Astrocyte (in vitro differentiated cells and primary cell): ENCODE data around the gene CSRNP2. TPM values are rescaled to one million over a fixed set of nuclear protein-coding genes. Genes with fewer than 3 reads are reported as not detected.

Source experiments
- DNase-seq: peaks from one replicate; pipeline ENCODE4 v3.0.0-alpha.2; 2010; ENCODE audit warnings: low read depth
- FAIRE-seq: peaks from 2 replicates; lab custom pipeline; 2011; peaks lifted over from hg19 to GRCh38; lab: Jason Lieb, UNC
- H2AFZ ChIP-seq: 2 replicates; pipeline ENCODE4 v1.6.0; 2012; ENCODE audit warnings: low read depth, low read length, inconsistent platforms
- H3K27ac ChIP-seq: 2 replicates; pipeline ENCODE4 v1.5.1; 2011; ENCODE audit warnings: low read depth, low read length, inconsistent platforms
- H3K27me3 ChIP-seq: 2 replicates; pipeline ENCODE4 v1.6.0; 2011; ENCODE audit warnings: low read length, inconsistent platforms; ENCODE audit not compliant: insufficient read depth
- H3K36me3 ChIP-seq: 2 replicates; pipeline ENCODE4 v1.5.1; 2011; ENCODE audit warnings: low read length, inconsistent platforms; ENCODE audit not compliant: insufficient read depth
- H3K4me1 ChIP-seq: 2 replicates; pipeline ENCODE4 v1.5.1; 2011; ENCODE audit warnings: low read length, inconsistent platforms; ENCODE audit not compliant: insufficient read depth
- H3K4me2 ChIP-seq: 2 replicates; pipeline ENCODE4 v1.6.0; 2012; ENCODE audit warnings: low read length, inconsistent platforms
- H3K4me3 ChIP-seq: 2 replicates; pipeline ENCODE4 v1.5.1; 2011; ENCODE audit warnings: low read depth, mild to moderate bottlenecking, low read length, inconsistent platforms; ENCODE audit not compliant: insufficient read depth
- H3K79me2 ChIP-seq: 2 replicates; pipeline ENCODE4 v1.6.0; 2012; ENCODE audit warnings: mild to moderate bottlenecking, low read length, inconsistent platforms; ENCODE audit not compliant: insufficient read depth
- H3K9ac ChIP-seq: 2 replicates; pipeline ENCODE4 v1.6.0; 2012; ENCODE audit warnings: mild to moderate bottlenecking, low read length, inconsistent platforms
- H3K9me3 ChIP-seq: 2 replicates; pipeline ENCODE4 v1.5.1; 2012; ENCODE audit warnings: low read depth, mild to moderate bottlenecking, low read length, inconsistent platforms; ENCODE audit not compliant: insufficient read depth
- H4K20me1 ChIP-seq: 2 replicates; pipeline ENCODE4 v1.6.0; 2012; ENCODE audit warnings: low read length, inconsistent platforms; ENCODE audit not compliant: insufficient read depth
- H3K27ac Mint-ChIP-seq: one replicate; pipeline ENCODE4 v1.8.0; 2021; ENCODE audit warnings: mild to moderate bottlenecking, mixed read lengths; ENCODE audit not compliant: unreplicated experiment
- H3K27me3 Mint-ChIP-seq: one replicate; pipeline ENCODE4 v1.8.0; 2021; ENCODE audit warnings: low read depth, mixed read lengths; ENCODE audit not compliant: unreplicated experiment
- H3K36me3 Mint-ChIP-seq: one replicate; pipeline ENCODE4 v1.8.0; 2021; ENCODE audit warnings: low read depth, mixed read lengths; ENCODE audit not compliant: unreplicated experiment
- H3K4me1 Mint-ChIP-seq: one replicate; pipeline ENCODE4 v1.8.0; 2021; ENCODE audit warnings: low read depth, mixed read lengths; ENCODE audit not compliant: unreplicated experiment
- H3K4me3 Mint-ChIP-seq: one replicate; pipeline ENCODE4 v1.8.0; 2021; ENCODE audit warnings: mild to moderate bottlenecking, moderate library complexity, mixed read lengths; ENCODE audit not compliant: unreplicated experiment
- H3K9me3 Mint-ChIP-seq: one replicate; pipeline ENCODE4 v1.8.0; 2021; ENCODE audit warnings: mild to moderate bottlenecking, mixed read lengths; ENCODE audit not compliant: unreplicated experiment
- CTCF ChIP-seq: IDR thresholded peaks from 2 replicates; pipeline ENCODE4 v1.5.1; 2011; ENCODE audit warnings: low read depth, mild to moderate bottlenecking, inconsistent platforms, low read length, moderate library complexity; ENCODE audit not compliant: insufficient read depth
- EZH2 ChIP-seq: IDR thresholded peaks from 2 replicates; pipeline ENCODE4 v1.6.1; 2012; ENCODE audit warnings: mild to moderate bottlenecking, low read length, inconsistent platforms; ENCODE audit not compliant: insufficient read depth
- total RNA-seq: library from RNA; stranded (reverse); gene quantifications from 2 replicates; pipeline ENCODE4 v1.2.1, GENCODE V29; 2021

The CSRNP2 gene
- total RNA-seq, 1 donor from 2014 or later, result 61.6 TPM

- H2AFZ ChIP-seq, result no peak overlapping the region
- H3K4me3 ChIP-seq, result no peak overlapping the region
- H3K9me3 Mint-ChIP-seq, result no peaks in the 10 kb centered on the region
- peaks cover 10% of the 10 kb centered on the region for H3K4me1 Mint-ChIP-seq
- H3K4me3 Mint-ChIP-seq, result no peak overlapping the region
- no peak for TF ChIP-seq CTCF
- no peak for TF ChIP-seq EZH2
- H3K27ac Mint-ChIP-seq, result no peak overlapping the region
- no peak overlapping the region for H3K4me2 ChIP-seq
- H3K27ac ChIP-seq, result no peak overlapping the region
- DNase-seq (no peak), FAIRE-seq (no peak)
- peaks cover 33% of the 10 kb centered on the region for H3K36me3 Mint-ChIP-seq
- H4K20me1 ChIP-seq, result peaks cover 24% of the 10 kb centered on the region
- H3K27me3 Mint-ChIP-seq, result no peaks in the 10 kb centered on the region
- H3K27me3 ChIP-seq, result no peaks in the 10 kb centered on the region
- H3K9ac ChIP-seq, result no peak overlapping the region
- H3K4me1 ChIP-seq, result no peaks in the 10 kb centered on the region
- H3K9me3 ChIP-seq, result no peaks in the 10 kb centered on the region
- peaks cover 3% of the 10 kb centered on the region for H3K79me2 ChIP-seq
- H3K36me3 ChIP-seq, result peaks cover 59% of the 10 kb centered on the region
These were observed 15.6 kb downstream of the CSRNP2 start for GRCh38 chr12:51067771-51068170.

DNA sequence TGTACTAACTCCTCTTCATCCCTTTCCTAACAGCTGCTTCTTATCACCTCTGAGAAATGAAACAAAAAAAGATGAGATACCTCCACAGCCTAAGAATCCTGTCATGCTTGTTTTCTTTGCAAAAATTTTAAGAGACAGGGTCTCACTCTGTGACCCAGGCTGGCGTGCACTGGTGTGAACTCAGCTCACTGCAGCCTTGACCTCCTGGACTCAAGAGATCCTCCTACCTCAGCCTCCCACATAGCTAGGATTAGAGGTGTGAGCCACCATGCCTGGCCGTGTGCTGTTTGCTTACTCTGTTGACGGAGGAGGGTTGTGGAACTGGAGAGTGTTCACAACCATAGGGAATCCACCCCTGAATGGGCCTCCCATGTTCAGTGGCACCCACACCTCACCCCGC is 16.2 kb downstream of the CSRNP2 start:
- Histone ChIP-seq H3K36me3 (peaks cover 60% of the 10 kb centered on the region), H3K27ac (no peak overlapping the region), H3K4me2 (no peak overlapping the region), H3K4me3 (no peak overlapping the region), H2AFZ (no peak overlapping the region), H3K79me2 (peaks cover 3% of the 10 kb centered on the region), H3K4me1 (no peaks in the 10 kb centered on the region), H3K9ac (no peak overlapping the region), H4K20me1 (peaks cover 24% of the 10 kb centered on the region), H3K9me3 (no peaks in the 10 kb centered on the region), H3K27me3 (no peaks in the 10 kb centered on the region)
- H3K9me3 Mint-ChIP-seq, result no peaks in the 10 kb centered on the region
- DNase-seq (no peak), FAIRE-seq (no peak)
- no peaks in the 10 kb centered on the region for H3K27me3 Mint-ChIP-seq
- peaks cover 10% of the 10 kb centered on the region for H3K4me1 Mint-ChIP-seq
- no peak overlapping the region for H3K27ac Mint-ChIP-seq
- H3K4me3 Mint-ChIP-seq, result no peak overlapping the region
- no peak for TF ChIP-seq EZH2
- no peak for TF ChIP-seq CTCF
- H3K36me3 Mint-ChIP-seq, result peaks cover 33% of the 10 kb centered on the region

DNA sequence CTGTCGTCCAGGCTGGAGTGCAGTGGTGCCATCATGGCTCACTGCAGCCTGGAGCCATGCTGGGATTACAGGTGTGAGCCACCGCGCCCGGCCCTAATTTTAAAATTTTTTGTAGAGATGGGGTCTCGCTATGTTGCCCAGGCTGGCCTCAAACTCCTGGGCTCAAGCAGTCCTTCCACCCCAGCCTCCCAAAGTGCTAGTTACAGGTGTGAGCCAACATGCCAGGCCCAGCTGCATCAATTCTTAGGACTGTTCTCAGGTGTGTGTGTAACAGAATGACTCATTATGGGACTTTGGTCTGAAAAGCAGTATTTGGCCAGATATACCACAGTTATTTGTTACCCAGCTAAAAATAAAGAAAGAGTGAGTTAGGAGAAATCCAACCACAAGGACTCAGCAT is 17.9 kb downstream of the CSRNP2 start:
- H3K4me2 ChIP-seq, result no peak overlapping the region
- DNase-seq (no peak), FAIRE-seq (no peak)
- TF ChIP-seq CTCF (no peak), EZH2 (no peak)
- Mint-ChIP-seq H3K27me3 (no peaks in the 10 kb centered on the region), H3K36me3 (peaks cover 33% of the 10 kb centered on the region), H3K27ac (no peak overlapping the region), H3K9me3 (no peaks in the 10 kb centered on the region), H3K4me1 (peaks cover 6% of the 10 kb centered on the region), H3K4me3 (no peak overlapping the region)
- no peak overlapping the region for H3K9ac ChIP-seq
- H3K27ac ChIP-seq, result no peak overlapping the region
- no peaks in the 10 kb centered on the region for H3K9me3 ChIP-seq
- H3K79me2 ChIP-seq, result peaks cover 3% of the 10 kb centered on the region
- H2AFZ ChIP-seq, result no peak overlapping the region
- no peaks in the 10 kb centered on the region for H3K4me1 ChIP-seq
- peaks cover 60% of the 10 kb centered on the region for H3K36me3 ChIP-seq
- H3K4me3 ChIP-seq, result no peak overlapping the region
- no peaks in the 10 kb centered on the region for H3K27me3 ChIP-seq
- H4K20me1 ChIP-seq, result peaks cover 21% of the 10 kb centered on the region
